GM10248 (cell line): ENCODE data around the gene VWA3B.

Source experiments
- CTCF ChIA-PET: fragments of 300-600 bp; sonication (Branson Sonifier 250); formaldehyde crosslinking; extraction: SDS; loops from one replicate; lab custom pipeline; 2021; ENCODE audit warnings: antibody characterized with exemption; lab: Yijun Ruan, JAX
- POLR2A ChIA-PET: fragments of 350-650 bp; sonication (Branson Sonifier 250); formaldehyde crosslinking; extraction: SDS; loops from one replicate; lab custom pipeline; 2020; ENCODE audit warnings: antibody characterized with exemption; lab: Yijun Ruan, JAX
- DNase-seq: peaks from one replicate; pipeline ENCODE4 v3.0.0; 2012; ENCODE audit errors: extremely low spot score
- CTCF ChIP-seq: IDR thresholded peaks from 2 replicates; pipeline ENCODE4 v1.5.1; 2012; ENCODE audit warnings: mild to moderate bottlenecking, low read depth; ENCODE audit errors: extremely low read depth, missing control alignments, control extremely low read depth

The VWA3B gene

GRCh38 chr2:98356729-98357128 lies 269.8 kb downstream of the VWA3B start:
- no peak for DNase-seq
- TF ChIP-seq CTCF = no peak
- ChIA-PET CTCF (no interaction called here), POLR2A (no interaction called here)

- CTCF ChIA-PET = interaction anchor here (1.2 kb wide), 1 partner anchor 21 kb away, joined by 3 read pairs; no protein-coding TSS in a partner anchor
- no peak for DNase-seq
- POLR2A ChIA-PET = no interaction called here
- no peak for TF ChIP-seq CTCF
These were observed 270.9 kb downstream of the VWA3B start for GRCh38 chr2:98357849-98358248.

DNA sequence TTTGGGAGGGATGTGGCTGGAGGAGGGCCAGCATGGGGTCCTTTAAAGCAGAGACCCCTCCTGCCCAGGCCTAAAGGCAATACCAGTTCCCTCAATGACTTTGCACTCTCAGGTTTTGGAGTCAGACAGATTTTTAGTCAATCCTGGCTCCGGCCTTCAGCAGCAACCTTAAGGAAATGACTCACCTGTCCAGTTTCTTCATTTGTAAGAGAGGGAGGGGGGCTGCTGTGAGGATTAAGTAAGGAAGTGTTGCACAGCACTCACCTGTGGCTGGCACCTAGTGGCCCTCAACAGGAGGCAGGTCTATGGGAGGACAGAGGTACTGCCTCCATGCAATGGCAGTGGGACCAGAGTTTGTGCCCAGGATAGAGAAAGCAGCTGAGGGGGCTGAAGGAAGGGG lies 273.0 kb downstream of the VWA3B start:
- ChIA-PET POLR2A (no interaction called here), CTCF (no interaction called here)
- TF ChIP-seq CTCF = no peak
- DNase-seq = no peak
